Measurements from ENCODE around the gene DNAJC5. TPM values are rescaled to one million over a fixed set of nuclear protein-coding genes. Genes with fewer than 3 reads are reported as not detected.
"Not testable (repeated sequence)": the region's sequence is repeated elsewhere in the genome, so short reads cannot be mapped to it uniquely, and the experiment has no call there.

The DNAJC5 gene
- total and polyA plus RNA-seq, 2 donors = 23.3 to 26.1 TPM

- no peak overlapping the region for H3K4me3 ChIP-seq (ENCODE audit: low read length in 2 of 2)
- no peaks in the 10 kb centered on the region for H3K27me3 ChIP-seq (ENCODE audit: control insufficient read depth in 2 of 2, insufficient read depth in 1 of 2, low read length in 1 of 2)
- peaks cover 38 to 40% of the 10 kb centered on the region in 2 donors for H3K36me3 ChIP-seq (ENCODE audit: control insufficient read depth in 2 of 2, insufficient read depth in 2 of 2, low read length in 1 of 2)
- H3K27ac ChIP-seq (ENCODE audit: low read depth in 1 of 2, low read length in 1 of 2) = no peak overlapping the region
- 97% methylated on average over 4 of the region's 4 CpGs for WGBS
- H3K4me1 ChIP-seq (ENCODE audit: control insufficient read depth in 2 of 2, insufficient read depth in 2 of 2, low read length in 2 of 2) = peaks cover 18 to 29% of the 10 kb centered on the region in 2 donors
- no peak for DNase-seq (ENCODE audit: low read depth in 6 of 9, low spot score in 9 of 9)
- no peaks in the 10 kb centered on the region for H3K9me3 ChIP-seq (ENCODE audit: control insufficient read depth in 2 of 2, insufficient read depth in 1 of 2, low read length in 1 of 2)
These were observed 63.5 kb downstream of the DNAJC5 start for GRCh38 chr20:63958471-63958870.

DNA sequence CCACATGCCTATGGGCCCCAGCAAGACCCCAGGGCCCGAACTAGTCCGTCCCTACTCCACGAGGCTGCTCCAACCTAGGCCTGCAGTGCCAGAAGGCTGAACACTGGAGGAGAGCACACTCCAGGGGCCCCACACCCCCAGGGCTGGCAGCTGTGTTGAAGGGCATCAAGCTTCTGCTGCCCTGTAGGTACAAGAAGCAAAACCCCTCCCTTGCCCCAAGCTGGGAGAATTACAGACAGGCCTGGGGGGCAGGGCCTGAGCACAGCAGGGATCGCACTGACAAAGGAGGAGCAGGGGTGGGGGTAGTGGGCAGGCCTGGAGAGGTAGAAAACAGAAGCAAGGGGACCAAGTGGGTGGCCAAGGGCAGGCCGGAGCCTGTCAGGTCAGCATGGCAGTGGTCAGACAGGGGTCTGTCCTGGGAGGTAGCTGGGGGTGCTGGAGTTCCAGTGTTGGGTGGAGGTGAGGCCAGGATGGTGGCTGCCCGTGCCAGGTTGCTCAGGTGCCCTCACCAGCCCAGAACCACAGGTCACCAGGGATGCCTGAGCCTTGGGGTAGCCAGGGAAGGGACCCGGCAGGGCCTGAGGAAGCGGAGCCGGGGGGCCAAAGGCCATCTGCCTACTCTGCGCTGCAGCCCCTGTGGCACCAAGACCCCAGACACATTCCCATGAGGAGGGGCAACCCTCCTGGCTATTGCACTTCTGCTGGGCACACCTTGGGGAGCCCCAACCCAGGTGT is 64.2 kb downstream of the DNAJC5 start:
- H3K27me3 ChIP-seq (ENCODE audit: control insufficient read depth in 2 of 2, insufficient read depth in 1 of 2, low read length in 1 of 2) = no peaks in the 10 kb centered on the region
- peaks cover 40 to 47% of the 10 kb centered on the region in 2 donors for H3K36me3 ChIP-seq (ENCODE audit: control insufficient read depth in 2 of 2, insufficient read depth in 2 of 2, low read length in 1 of 2)
- no peak for DNase-seq (ENCODE audit: low read depth in 6 of 9, low spot score in 9 of 9)
- H3K4me1 ChIP-seq (ENCODE audit: control insufficient read depth in 2 of 2, insufficient read depth in 2 of 2, low read length in 2 of 2) = peaks cover 18 to 24% of the 10 kb centered on the region in 2 donors
- no peaks in the 10 kb centered on the region for H3K9me3 ChIP-seq (ENCODE audit: control insufficient read depth in 2 of 2, insufficient read depth in 1 of 2, low read length in 1 of 2)
- 97% methylated on average over 10 of the region's 10 CpGs for WGBS
- H3K4me3 ChIP-seq (ENCODE audit: low read length in 2 of 2) = no peak overlapping the region
- H3K27ac ChIP-seq (ENCODE audit: low read depth in 1 of 2, low read length in 1 of 2) = no peak overlapping the region

- Histone ChIP-seq H3K27ac (ENCODE audit: low read depth in 1 of 2, low read length in 1 of 2) (no peak overlapping the region), H3K36me3 (ENCODE audit: control insufficient read depth in 2 of 2, insufficient read depth in 2 of 2, low read length in 1 of 2) (peaks cover 44 to 52% of the 10 kb centered on the region in 2 donors), H3K4me1 (ENCODE audit: control insufficient read depth in 2 of 2, insufficient read depth in 2 of 2, low read length in 2 of 2) (peaks cover 16 to 18% of the 10 kb centered on the region in 2 donors), H3K9me3 (ENCODE audit: control insufficient read depth in 2 of 2, insufficient read depth in 1 of 2, low read length in 1 of 2) (no peaks in the 10 kb centered on the region), H3K27me3 (ENCODE audit: control insufficient read depth in 2 of 2, insufficient read depth in 1 of 2, low read length in 1 of 2) (no peaks in the 10 kb centered on the region), H3K4me3 (ENCODE audit: low read length in 2 of 2) (no peak overlapping the region)
- no peak for DNase-seq (ENCODE audit: low read depth in 6 of 9, low spot score in 9 of 9)
- WGBS = 99% methylated on average over 17 of the region's 17 CpGs
These were observed 64.8 kb downstream of the DNAJC5 start for GRCh38 chr20:63959699-63960075.

DNA sequence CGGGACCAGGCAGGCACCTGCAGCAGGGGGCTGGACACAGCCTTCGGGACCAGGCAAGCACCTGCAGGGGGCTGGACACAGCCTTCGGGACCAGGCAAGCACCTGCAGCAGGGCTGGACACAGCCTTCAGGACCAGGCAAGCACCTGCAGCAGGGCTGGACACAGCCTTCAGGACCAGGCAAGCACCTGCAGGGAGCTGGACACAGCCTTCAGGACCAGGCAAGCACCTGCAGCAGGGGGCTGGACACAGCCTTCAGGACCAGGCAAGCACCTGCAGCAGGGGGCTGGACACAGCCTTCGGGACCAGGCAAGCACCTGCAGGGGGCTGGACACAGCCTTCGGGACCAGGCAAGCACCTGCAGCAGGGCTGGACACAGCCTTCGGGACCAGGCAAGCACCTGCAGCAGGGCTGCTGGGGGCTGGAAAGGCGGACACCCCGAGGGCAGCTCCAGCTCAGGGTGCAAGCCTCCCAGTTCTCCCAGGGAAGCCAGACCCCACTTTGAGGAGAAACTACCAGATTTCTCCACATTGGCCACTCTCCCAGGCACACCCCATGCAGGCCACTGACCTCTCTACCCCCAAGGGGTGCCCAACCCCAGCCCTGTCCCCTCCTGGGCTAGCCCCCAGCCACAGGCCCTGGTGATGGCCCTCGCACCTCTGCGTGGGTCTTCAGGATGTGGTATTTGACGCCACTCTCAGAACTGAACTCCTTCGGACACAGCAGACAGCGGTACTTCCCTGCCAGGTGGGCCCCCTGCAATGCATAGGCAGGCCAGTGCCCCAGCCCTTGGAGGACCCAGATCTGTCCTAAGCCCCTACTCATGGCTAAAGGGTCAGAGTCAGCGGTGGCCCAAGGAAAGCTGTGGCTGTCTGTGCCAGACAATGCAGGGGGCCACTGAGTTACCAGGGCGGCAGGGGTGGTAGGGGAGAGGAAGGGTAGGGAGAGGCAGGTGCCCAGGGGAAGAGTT is 66.0 kb downstream of the DNAJC5 start:
- WGBS = 97% methylated on average over 15 of the region's 15 CpGs
- Histone ChIP-seq H3K4me1 (ENCODE audit: control insufficient read depth in 2 of 2, insufficient read depth in 2 of 2, low read length in 2 of 2) (peaks cover 7 to 11% of the 10 kb centered on the region in 2 donors), H3K36me3 (ENCODE audit: control insufficient read depth in 2 of 2, insufficient read depth in 2 of 2, low read length in 1 of 2) (peaks cover 44 to 53% of the 10 kb centered on the region in 2 donors)
- not testable (repeated sequence) for H3K9me3 ChIP-seq (ENCODE audit: control insufficient read depth in 2 of 2, insufficient read depth in 1 of 2, low read length in 1 of 2); H3K4me3 ChIP-seq (ENCODE audit: low read length in 2 of 2); H3K27ac ChIP-seq (ENCODE audit: low read depth in 1 of 2, low read length in 1 of 2); DNase-seq (ENCODE audit: low read depth in 6 of 9, low spot score in 9 of 9); H3K27me3 ChIP-seq (ENCODE audit: control insufficient read depth in 2 of 2, insufficient read depth in 1 of 2, low read length in 1 of 2)

DNA sequence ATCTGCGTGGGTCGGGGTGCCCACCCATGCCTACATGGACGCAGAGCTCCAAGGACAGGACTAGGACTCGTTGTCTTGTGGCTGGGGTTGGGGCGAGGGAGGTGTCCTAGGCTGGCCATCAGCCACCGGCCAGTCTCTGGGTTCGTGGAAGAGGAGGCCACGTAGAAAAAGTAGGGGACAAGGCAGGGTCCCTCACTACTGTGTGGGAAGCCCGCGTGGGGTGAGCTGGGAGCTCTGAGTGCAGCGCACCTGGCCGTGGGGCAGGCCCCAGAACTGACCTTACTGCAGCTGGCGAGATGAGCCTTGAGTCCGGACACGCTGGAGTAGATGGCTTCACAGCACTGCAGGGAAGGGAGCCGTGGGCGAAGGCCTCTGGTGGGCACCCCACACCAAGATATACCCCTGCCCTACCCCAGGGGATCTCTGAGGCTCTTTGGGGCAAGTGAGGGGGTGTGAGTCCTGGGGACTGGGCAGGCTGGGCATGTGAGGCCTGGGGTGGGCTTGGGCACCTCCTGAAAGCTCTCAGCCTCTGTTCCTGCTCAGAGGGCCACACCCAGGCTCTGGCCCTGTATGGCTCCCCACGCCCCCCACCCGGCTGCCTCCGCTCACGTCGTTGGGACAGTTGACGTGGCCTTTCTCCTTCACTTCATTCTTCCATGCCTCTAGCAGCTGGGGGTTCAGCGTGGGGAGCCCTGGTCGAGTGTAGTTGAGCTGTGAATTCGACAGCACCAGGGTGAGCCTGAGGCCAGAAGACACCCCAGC is 66.9 kb downstream of the DNAJC5 start:
- no peak overlapping the region for H3K4me3 ChIP-seq (ENCODE audit: low read length in 2 of 2)
- 98% methylated on average over 26 of the region's 26 CpGs for whole genome bisulfite sequencing
- no peaks in the 10 kb centered on the region for H3K27me3 ChIP-seq (ENCODE audit: control insufficient read depth in 2 of 2, insufficient read depth in 1 of 2, low read length in 1 of 2)
- no peak overlapping the region for H3K27ac ChIP-seq (ENCODE audit: low read depth in 1 of 2, low read length in 1 of 2)
- peaks cover 3 to 7% of the 10 kb centered on the region in 2 donors for H3K4me1 ChIP-seq (ENCODE audit: control insufficient read depth in 2 of 2, insufficient read depth in 2 of 2, low read length in 2 of 2)
- peaks cover 52 to 62% of the 10 kb centered on the region in 2 donors for H3K36me3 ChIP-seq (ENCODE audit: control insufficient read depth in 2 of 2, insufficient read depth in 2 of 2, low read length in 1 of 2)
- no peak for DNase-seq (ENCODE audit: low read depth in 6 of 9, low spot score in 9 of 9)
- H3K9me3 ChIP-seq (ENCODE audit: control insufficient read depth in 2 of 2, insufficient read depth in 1 of 2, low read length in 1 of 2) = no peaks in the 10 kb centered on the region

- Histone ChIP-seq H3K9me3 (ENCODE audit: control insufficient read depth in 2 of 2, insufficient read depth in 1 of 2, low read length in 1 of 2) (peaks cover 0 to 2% of the 10 kb centered on the region in 2 donors), H3K27me3 (ENCODE audit: control insufficient read depth in 2 of 2, insufficient read depth in 1 of 2, low read length in 1 of 2) (no peaks in the 10 kb centered on the region), H3K36me3 (ENCODE audit: control insufficient read depth in 2 of 2, insufficient read depth in 2 of 2, low read length in 1 of 2) (peaks cover 59 to 64% of the 10 kb centered on the region in 2 donors), H3K27ac (ENCODE audit: low read depth in 1 of 2, low read length in 1 of 2) (no peak overlapping the region), H3K4me3 (ENCODE audit: low read length in 2 of 2) (no peak overlapping the region), H3K4me1 (ENCODE audit: control insufficient read depth in 2 of 2, insufficient read depth in 2 of 2, low read length in 2 of 2) (no peaks in the 10 kb centered on the region)
- DNase-seq (ENCODE audit: low read depth in 6 of 9, low spot score in 9 of 9) = no peak
- 98% methylated on average over 61 of the region's 61 CpGs for WGBS
These were observed 67.8 kb downstream of the DNAJC5 start for GRCh38 chr20:63962426-63963347.

DNA sequence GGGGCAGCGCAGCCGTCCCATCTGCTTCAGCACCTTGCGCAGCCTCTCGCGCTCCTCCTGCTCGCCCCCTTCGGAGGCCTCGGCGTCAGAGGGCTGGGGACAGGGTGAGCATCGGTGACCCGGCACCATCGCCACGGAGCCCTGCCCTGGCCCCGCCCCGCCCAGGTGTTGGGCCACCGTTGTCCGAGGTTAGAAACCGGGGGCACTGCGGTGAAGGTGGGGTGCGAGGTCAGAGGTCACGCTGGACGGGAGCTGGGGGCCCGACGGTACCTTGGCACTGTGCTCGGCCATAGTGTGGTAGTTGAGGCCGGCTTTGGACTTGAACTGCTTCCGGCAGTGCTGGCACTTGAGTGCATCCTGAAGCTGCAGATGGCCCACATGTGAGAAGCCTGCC is 68.4 kb downstream of the DNAJC5 start:
- Histone ChIP-seq H3K27me3 (ENCODE audit: control insufficient read depth in 2 of 2, insufficient read depth in 1 of 2, low read length in 1 of 2) (no peaks in the 10 kb centered on the region), H3K4me1 (ENCODE audit: control insufficient read depth in 2 of 2, insufficient read depth in 2 of 2, low read length in 2 of 2) (peaks cover under 1 to 3% of the 10 kb centered on the region in 2 donors), H3K4me3 (ENCODE audit: low read length in 2 of 2) (no peak overlapping the region), H3K27ac (ENCODE audit: low read depth in 1 of 2, low read length in 1 of 2) (no peak overlapping the region), H3K36me3 (ENCODE audit: control insufficient read depth in 2 of 2, insufficient read depth in 2 of 2, low read length in 1 of 2) (peaks cover 63 to 64% of the 10 kb centered on the region in 2 donors), H3K9me3 (ENCODE audit: control insufficient read depth in 2 of 2, insufficient read depth in 1 of 2, low read length in 1 of 2) (peaks cover 0 to 2% of the 10 kb centered on the region in 2 donors)
- WGBS = 93% methylated on average over 27 of the region's 27 CpGs
- no peak for DNase-seq (ENCODE audit: low read depth in 6 of 9, low spot score in 9 of 9)

GRCh38 chr20:63963784-63964301 is 68.9 kb downstream of the DNAJC5 start:
- no peak for DNase-seq (ENCODE audit: low read depth in 6 of 9, low spot score in 9 of 9)
- H3K4me3 ChIP-seq (ENCODE audit: low read length in 2 of 2) = no peak overlapping the region
- 96% methylated on average over 16 of the region's 16 CpGs for WGBS

More at GRCh38 chr20:63963784-63964301, 68.9 kb downstream of the DNAJC5 start:
- Histone ChIP-seq H3K9me3 (ENCODE audit: control insufficient read depth in 2 of 2, insufficient read depth in 1 of 2, low read length in 1 of 2) (peaks cover 0 to 2% of the 10 kb centered on the region in 2 donors), H3K27me3 (ENCODE audit: control insufficient read depth in 2 of 2, insufficient read depth in 1 of 2, low read length in 1 of 2) (no peaks in the 10 kb centered on the region), H3K4me1 (ENCODE audit: control insufficient read depth in 2 of 2, insufficient read depth in 2 of 2, low read length in 2 of 2) (peaks cover 5 to 8% of the 10 kb centered on the region in 2 donors), H3K36me3 (ENCODE audit: control insufficient read depth in 2 of 2, insufficient read depth in 2 of 2, low read length in 1 of 2) (peaks cover 62 to 63% of the 10 kb centered on the region in 2 donors), H3K27ac (ENCODE audit: low read depth in 1 of 2, low read length in 1 of 2) (no peak overlapping the region)

Measured in thymus (tissue), 11 donors.